Measurements from ENCODE around the gene PPIG.
"Not testable (repeated sequence)": the region's sequence is repeated elsewhere in the genome, so short reads cannot be mapped to it uniquely, and the experiment has no call there.

PPIG gene

GRCh38 chr2:169613876-169614275 lies 29.7 kb downstream of the PPIG start:
- DNase-seq (ENCODE audit: low read depth, low spot score) = no peak
- CTCF ChIA-PET = no interaction called here

GRCh38 chr2:169615982-169616381 lies 31.8 kb downstream of the PPIG start:
- POLR2A ChIA-PET; CTCF ChIA-PET; DNase-seq (ENCODE audit: low read depth, low spot score); H3K4me3 ChIP-seq (ENCODE audit: low read depth, low read length): not testable (repeated sequence)

More at GRCh38 chr2:169613876-169614275, 29.7 kb downstream of the PPIG start:
- TF ChIP-seq CTCF (IDR thresholded peaks at IDR 0.05; ENCODE audit: insufficient read depth, low read length, missing control alignments) = no peak
- no peak overlapping the region for H3K4me3 ChIP-seq (ENCODE audit: low read depth, low read length)
- POLR2A ChIA-PET = no interaction called here

- no peak overlapping the region for H3K4me3 ChIP-seq (ENCODE audit: low read depth, low read length)
- no peak for TF ChIP-seq CTCF (IDR thresholded peaks at IDR 0.05; ENCODE audit: insufficient read depth, low read length, missing control alignments)
- no peak for DNase-seq (ENCODE audit: low read depth, low spot score)
- ChIA-PET CTCF (no interaction called here), POLR2A (no interaction called here)
These were observed 35.8 kb downstream of the PPIG start for GRCh38 chr2:169619946-169620345.

- ChIA-PET CTCF (no interaction called here), POLR2A (no interaction called here)
- no peak for TF ChIP-seq CTCF (IDR thresholded peaks at IDR 0.05; ENCODE audit: insufficient read depth, low read length, missing control alignments)
- no peak overlapping the region for H3K4me3 ChIP-seq (ENCODE audit: low read depth, low read length)
- DNase-seq (ENCODE audit: low read depth, low spot score) = no peak
These were observed 36.4 kb downstream of the PPIG start for GRCh38 chr2:169620509-169620908.

GRCh38 chr2:169623235-169623634 lies 39.1 kb downstream of the PPIG start:
- POLR2A ChIA-PET = no interaction called here
- no peak for DNase-seq (ENCODE audit: low read depth, low spot score)
- no peak for TF ChIP-seq CTCF (IDR thresholded peaks at IDR 0.05; ENCODE audit: insufficient read depth, low read length, missing control alignments)
- CTCF ChIA-PET = no interaction called here
- H3K4me3 ChIP-seq (ENCODE audit: low read depth, low read length) = no peak overlapping the region

GRCh38 chr2:169625781-169626180 lies 41.6 kb downstream of the PPIG start:
- TF ChIP-seq CTCF (IDR thresholded peaks at IDR 0.05; ENCODE audit: insufficient read depth, low read length, missing control alignments) = no peak
- H3K4me3 ChIP-seq (ENCODE audit: low read depth, low read length) = no peak overlapping the region
- no peak for DNase-seq (ENCODE audit: low read depth, low spot score)
- ChIA-PET CTCF (no interaction called here), POLR2A (no interaction called here)

- no peak for DNase-seq (ENCODE audit: low read depth, low spot score)
- POLR2A ChIA-PET = no interaction called here
- CTCF ChIA-PET = no interaction called here
- no peak for TF ChIP-seq CTCF (IDR thresholded peaks at IDR 0.05; ENCODE audit: insufficient read depth, low read length, missing control alignments)
- H3K4me3 ChIP-seq (ENCODE audit: low read depth, low read length) = no peak overlapping the region
These were observed 52.4 kb downstream of the PPIG start for GRCh38 chr2:169636440-169637097.
